T47D (cell line): ENCODE results near the gene AQP2.
"Not testable (repeated sequence)": the region's sequence is repeated elsewhere in the genome, so short reads cannot be mapped to it uniquely, and the experiment has no call there.

ENCODE experiments used
- DNase-seq, 2 experiments: peaks; one replicate each; pipeline versions ENCODE4 v3.0.0 to v3.0.0-alpha.2; 2011 to 2012; ENCODE audit warnings: low read depth in 1 of 2, low spot score in 1 of 2
- JUND ChIP-seq: IDR thresholded peaks from 2 replicates; pipeline ENCODE4 v1.6.1; 2012; ENCODE audit warnings: low read depth
- in situ Hi-C: cut with HindIII; loops from 2 replicates; pipeline ENCODE4 v1.10.0; 2016; ENCODE audit warnings: low sequenced_read_pairs, low pct_unique_long_range_greater_than_20kb

AQP2 gene

DNA sequence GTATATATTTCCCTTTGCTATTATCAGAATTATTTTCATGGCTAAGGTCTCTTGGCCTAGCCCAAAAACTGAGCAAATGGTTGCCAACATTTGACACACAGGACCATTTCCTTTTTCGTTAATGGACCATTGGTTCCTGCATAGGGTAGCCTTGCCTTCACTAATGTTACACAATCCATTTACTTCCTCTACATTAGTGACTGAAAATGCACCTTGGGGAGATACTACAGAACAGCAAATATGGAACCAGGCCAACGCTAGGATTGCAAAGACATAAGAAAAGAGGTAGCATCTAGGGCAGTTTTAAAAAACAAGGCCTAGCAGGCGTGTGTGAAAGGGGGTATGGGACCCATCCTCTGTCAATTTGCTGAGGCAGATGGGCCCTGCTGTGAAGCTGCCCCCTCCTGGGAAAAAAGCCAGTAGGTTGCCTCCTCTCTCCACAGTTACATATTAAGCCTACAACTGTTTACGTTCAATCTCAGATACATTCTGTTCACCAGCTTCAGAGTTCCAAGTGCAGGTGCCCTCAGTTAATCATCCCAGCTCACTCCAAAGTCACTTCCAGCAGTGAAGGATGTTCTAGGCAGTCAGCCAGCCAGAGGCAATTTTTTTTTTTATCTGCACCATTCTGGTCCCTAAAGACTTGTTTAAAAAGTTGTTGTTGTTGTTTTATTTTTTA lies 37.2 kb downstream of the AQP2 start:
- in situ Hi-C loops: no loop called here
- no peak for DNase-seq
- TF ChIP-seq JUND: no peak

DNA sequence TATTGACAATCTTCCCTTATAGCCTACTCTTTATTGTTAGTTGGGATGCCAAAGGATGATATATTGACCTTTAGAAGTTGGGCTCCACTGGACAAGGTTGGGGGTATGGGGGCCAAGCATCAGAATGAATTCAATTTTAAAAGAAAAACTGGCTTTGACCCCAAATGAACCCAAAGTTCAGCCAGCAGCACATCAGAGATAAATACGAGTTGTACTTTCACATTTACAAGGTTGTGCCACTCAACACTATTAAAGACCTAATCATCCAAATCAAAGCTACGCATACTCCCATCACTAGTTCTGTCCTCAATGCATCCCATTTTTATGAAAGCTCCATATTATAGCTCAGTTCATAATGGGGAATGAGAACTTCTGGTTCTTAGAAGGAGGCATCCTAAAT lies 38.9 kb downstream of the AQP2 start:
- in situ Hi-C loops, DNase-seq: not testable (repeated sequence)

DNA sequence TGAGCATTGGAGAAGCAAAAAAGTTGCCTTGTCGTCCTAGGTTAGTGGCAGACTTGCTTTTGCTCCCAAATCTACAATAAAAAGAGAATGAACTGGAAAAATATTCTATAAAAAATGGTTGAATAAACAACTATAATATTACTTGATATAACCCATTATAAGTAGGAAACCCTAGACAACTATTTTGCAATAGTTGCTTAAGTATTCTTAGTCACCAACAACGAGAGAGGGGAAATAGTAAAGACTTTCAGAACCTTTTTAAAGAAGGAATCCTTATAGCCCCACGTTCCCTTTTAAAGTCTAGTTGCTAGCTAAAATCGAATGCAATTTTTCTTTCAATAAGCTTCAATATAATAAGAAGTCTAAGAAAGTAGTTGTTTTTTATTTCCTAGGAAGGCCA lies 39.7 kb downstream of the AQP2 start:
- in situ Hi-C loops: no loop called here
- TF ChIP-seq JUND: no peak
- DNase-seq: no peak

GRCh38 chr12:49998453-49998852 lies 47.9 kb downstream of the AQP2 start:
- in situ Hi-C loops: no loop called here
- no peak for TF ChIP-seq JUND
- no peak for DNase-seq

DNA sequence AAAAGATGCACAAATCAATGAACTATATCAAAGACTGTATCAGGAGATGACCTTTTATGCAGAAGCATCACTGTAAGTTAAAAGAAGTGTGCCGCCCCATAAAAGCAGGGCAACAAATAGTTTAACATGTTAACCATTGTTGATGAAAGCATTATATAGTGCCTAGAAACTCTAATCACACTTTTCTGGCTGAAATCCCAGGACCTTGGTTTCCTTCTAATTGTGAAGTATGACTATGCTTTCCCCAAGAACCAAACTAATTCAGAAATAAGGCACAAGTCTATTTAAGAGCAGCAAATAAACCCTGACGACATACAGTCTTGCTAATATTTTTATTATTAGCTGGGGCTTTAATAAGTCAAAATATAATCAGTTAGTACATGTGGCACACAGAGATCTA lies 53.1 kb downstream of the AQP2 start:
- no peak for TF ChIP-seq JUND
- in situ Hi-C loops: no loop called here
- no peak for DNase-seq

- TF ChIP-seq JUND: no peak
- in situ Hi-C loops: no loop called here
- no peak for DNase-seq
Observed at GRCh38 chr12:50004696-50005095, 54.2 kb downstream of the AQP2 start.

GRCh38 chr12:50005175-50005574 lies 54.6 kb downstream of the AQP2 start:
- no peak for DNase-seq
- in situ Hi-C loops: no loop called here
- TF ChIP-seq JUND: no peak

DNA sequence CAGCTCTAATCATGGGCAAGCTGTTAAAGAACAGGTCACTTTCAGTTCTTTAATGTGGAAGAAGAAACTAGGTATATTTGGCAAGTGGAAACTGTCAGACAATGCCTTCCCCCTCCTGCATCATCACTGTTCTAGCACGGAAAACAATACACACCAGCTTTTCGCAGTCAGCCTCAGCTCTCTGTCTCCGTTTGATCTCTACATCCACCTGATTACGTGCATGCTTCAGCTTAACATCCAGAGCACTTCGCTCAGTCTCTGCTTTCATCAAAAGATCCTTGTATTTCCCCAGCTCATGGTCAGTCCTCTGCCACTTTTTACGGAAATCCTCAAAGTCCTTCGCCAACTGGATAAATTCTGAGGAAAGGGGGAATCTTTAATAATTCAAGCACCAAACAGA lies 55.7 kb downstream of the AQP2 start:
- TF ChIP-seq JUND: no peak
- in situ Hi-C loops: no loop called here
- no peak for DNase-seq

DNA sequence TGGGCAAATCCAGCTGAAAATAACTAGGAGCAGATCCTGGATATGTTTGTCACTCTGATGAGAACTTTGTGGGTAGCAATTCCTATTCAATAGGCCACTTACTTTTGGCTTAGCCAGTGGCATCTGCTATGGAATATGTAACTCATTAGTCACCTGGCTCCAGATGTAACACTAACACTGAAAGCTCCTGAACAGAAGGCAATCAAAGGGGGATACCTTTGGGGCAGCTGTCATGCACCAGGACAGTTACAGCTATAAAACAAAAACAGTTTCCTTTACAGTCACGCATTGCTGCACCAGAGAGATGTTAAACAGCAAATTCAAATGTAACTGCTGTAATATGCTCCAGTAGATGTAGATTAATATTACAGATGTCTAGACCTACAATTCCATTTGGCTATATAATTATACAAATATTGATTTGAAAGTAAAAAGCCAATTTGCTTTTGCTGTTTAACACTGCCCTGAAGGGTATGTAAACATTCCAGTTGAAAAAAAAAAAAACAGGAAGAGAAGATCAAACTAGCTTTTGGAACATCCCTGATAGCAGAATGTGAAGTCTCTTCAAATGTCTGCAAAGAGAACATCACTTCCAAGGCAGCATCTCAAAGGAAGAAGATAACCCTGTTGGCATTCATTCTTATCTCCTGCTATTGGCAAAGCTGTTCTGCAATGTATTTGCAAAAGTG lies 56.4 kb downstream of the AQP2 start:
- in situ Hi-C loops: no loop called here
- no peak; the same call in 1 of the 2 replicates for TF ChIP-seq JUND
- DNase-seq: no peak
